Measurements from ENCODE around the gene ABCC11.

ABCC11 gene

DNA sequence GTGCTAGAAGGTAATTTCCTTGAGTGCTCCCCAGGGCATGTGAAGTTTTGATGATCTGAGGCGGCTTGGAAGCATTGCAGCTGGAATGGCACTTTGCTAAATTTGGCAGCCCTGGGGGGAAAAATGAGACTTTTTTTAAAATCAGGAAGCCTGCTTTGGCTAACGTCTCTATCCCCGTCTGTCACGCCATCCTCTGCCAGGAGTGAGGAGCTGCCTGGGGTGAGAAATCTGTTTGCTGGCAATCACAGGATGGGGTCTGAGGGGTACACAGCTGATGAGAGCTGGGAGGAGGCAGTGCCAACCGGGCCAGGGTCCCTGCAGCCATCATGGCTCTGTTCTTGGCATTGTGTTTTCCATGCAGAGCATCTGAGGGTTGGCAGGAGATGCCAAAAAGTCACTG is 93.6 kb downstream of the ABCC11 start:
- TF ChIP-seq ZNF274 (IDR thresholded peaks at IDR 0.05; ENCODE audit: low read depth, low read length), result no peak
- no peak for TF ChIP-seq YY1 (IDR thresholded peaks at IDR 0.05; ENCODE audit: insufficient read depth, insufficient read length)
- no peak for TF ChIP-seq SUZ12 (IDR thresholded peaks at IDR 0.05; ENCODE audit: extremely low read depth, insufficient read depth, insufficient read length)
- Histone ChIP-seq H3K9ac (ENCODE audit: insufficient read length, low read depth) (no peak overlapping the region), H3K36me3 (ENCODE audit: insufficient read depth, insufficient read length, low read length) (no peaks in the 10 kb centered on the region), H3K27me3 (ENCODE audit: insufficient read depth, insufficient read length) (no peaks in the 10 kb centered on the region), H3K4me3 (ENCODE audit: insufficient read length, low read depth) (no peak overlapping the region), H3K9me3 (ENCODE audit: insufficient read depth, low read length) (no peaks in the 10 kb centered on the region), H3K4me1 (ENCODE audit: insufficient read depth, insufficient read length) (peaks cover 2% of the 10 kb centered on the region)
- no peak for DNase-seq (ENCODE audit: low read depth, low spot score)

DNA sequence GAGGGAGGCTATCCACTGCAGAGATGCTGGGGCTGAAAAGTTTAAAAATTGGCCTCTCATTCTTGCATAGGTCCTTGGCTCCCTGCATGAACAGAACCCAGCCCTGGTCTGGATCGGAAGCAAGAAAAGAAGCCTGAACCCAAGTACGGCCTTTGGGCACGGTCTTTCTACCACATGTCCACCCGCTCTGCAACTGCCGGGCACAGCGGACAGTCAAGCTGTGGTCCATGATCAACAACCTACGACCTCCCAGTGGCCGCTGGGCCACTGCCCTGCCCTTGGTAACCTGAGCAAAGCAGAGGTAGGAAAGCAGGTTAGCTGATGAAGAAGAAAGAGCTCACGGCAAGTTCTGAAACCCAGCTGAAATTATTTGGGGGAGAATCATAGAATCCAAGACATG is 95.1 kb downstream of the ABCC11 start:
- H3K4me1 ChIP-seq (ENCODE audit: insufficient read depth, insufficient read length), result peaks cover 2% of the 10 kb centered on the region
- no peaks in the 10 kb centered on the region for H3K9me3 ChIP-seq (ENCODE audit: insufficient read depth, low read length)
- no peaks in the 10 kb centered on the region for H3K36me3 ChIP-seq (ENCODE audit: insufficient read depth, insufficient read length, low read length)
- no peak for DNase-seq (ENCODE audit: low read depth, low spot score)
- H3K27me3 ChIP-seq (ENCODE audit: insufficient read depth, insufficient read length), result no peaks in the 10 kb centered on the region
- no peak overlapping the region for H3K4me3 ChIP-seq (ENCODE audit: insufficient read length, low read depth)
- no peak overlapping the region for H3K9ac ChIP-seq (ENCODE audit: insufficient read length, low read depth)
- TF ChIP-seq SUZ12 (IDR thresholded peaks at IDR 0.05; ENCODE audit: extremely low read depth, insufficient read depth, insufficient read length) (no peak), ZNF274 (IDR thresholded peaks at IDR 0.05; ENCODE audit: low read depth, low read length) (no peak), YY1 (IDR thresholded peaks at IDR 0.05; ENCODE audit: insufficient read depth, insufficient read length) (no peak)

DNA sequence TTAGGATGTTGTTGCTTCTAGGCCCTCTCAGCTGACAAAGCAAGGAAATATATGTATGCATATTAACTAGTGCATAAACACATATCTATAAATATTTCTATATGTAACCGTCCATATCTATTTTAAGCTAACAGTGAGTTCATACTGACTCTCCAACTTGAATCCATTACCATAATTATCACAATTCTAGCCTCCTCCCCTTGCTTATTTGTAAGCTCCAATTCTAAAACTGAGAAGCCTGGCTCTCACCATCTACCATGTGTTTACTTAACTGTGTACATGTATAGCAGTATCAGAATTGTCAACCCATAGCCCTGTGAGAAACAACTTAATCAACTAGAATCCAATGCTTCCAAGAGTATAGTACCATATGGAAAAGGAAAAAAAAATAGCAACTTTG is 96.6 kb downstream of the ABCC11 start:
- no peak for TF ChIP-seq ZNF274 (IDR thresholded peaks at IDR 0.05; ENCODE audit: low read depth, low read length)
- TF ChIP-seq SUZ12 (IDR thresholded peaks at IDR 0.05; ENCODE audit: extremely low read depth, insufficient read depth, insufficient read length), result no peak
- TF ChIP-seq YY1 (IDR thresholded peaks at IDR 0.05; ENCODE audit: insufficient read depth, insufficient read length), result no peak
- DNase-seq (ENCODE audit: low read depth, low spot score), result no peak
- no peaks in the 10 kb centered on the region for H3K36me3 ChIP-seq (ENCODE audit: insufficient read depth, insufficient read length, low read length)

DNA sequence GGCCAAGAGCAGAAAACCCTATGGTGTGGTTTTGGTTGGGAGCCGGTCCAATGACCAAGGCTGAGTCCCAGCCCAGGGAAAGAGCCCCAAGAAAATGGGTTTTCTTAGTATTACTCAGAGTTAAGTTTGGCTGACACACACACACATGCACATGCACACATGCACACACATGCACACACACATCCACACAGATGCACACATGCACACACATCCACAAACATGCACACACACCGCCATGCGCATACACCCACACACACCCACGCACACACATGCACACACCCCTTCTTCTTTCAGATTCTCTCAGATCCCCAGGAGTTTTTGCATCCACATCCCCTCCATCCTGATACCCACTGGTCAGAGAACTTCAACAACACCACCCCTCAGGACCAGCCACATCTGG is 100.6 kb downstream of the ABCC11 start:
- no peaks in the 10 kb centered on the region for H3K27me3 ChIP-seq (ENCODE audit: insufficient read depth, insufficient read length)
- TF ChIP-seq YY1 (IDR thresholded peaks at IDR 0.05; ENCODE audit: insufficient read depth, insufficient read length) (no peak), ZNF274 (IDR thresholded peaks at IDR 0.05; ENCODE audit: low read depth, low read length) (no peak), SUZ12 (IDR thresholded peaks at IDR 0.05; ENCODE audit: extremely low read depth, insufficient read depth, insufficient read length) (no peak)
- H3K9me3 ChIP-seq (ENCODE audit: insufficient read depth, low read length), result no peaks in the 10 kb centered on the region
- H3K9ac ChIP-seq (ENCODE audit: insufficient read length, low read depth), result no peak overlapping the region
- H3K4me1 ChIP-seq (ENCODE audit: insufficient read depth, insufficient read length), result no peaks in the 10 kb centered on the region
- DNase-seq (ENCODE audit: low read depth, low spot score), result no peak
- no peak overlapping the region for H3K4me3 ChIP-seq (ENCODE audit: insufficient read length, low read depth)
- no peaks in the 10 kb centered on the region for H3K36me3 ChIP-seq (ENCODE audit: insufficient read depth, insufficient read length, low read length)

More for the DNA sequence above, 96.6 kb downstream of the ABCC11 start:
- no peaks in the 10 kb centered on the region for H3K4me1 ChIP-seq (ENCODE audit: insufficient read depth, insufficient read length)
- no peak overlapping the region for H3K4me3 ChIP-seq (ENCODE audit: insufficient read length, low read depth)
- H3K9me3 ChIP-seq (ENCODE audit: insufficient read depth, low read length), result no peaks in the 10 kb centered on the region
- no peaks in the 10 kb centered on the region for H3K27me3 ChIP-seq (ENCODE audit: insufficient read depth, insufficient read length)
- no peak overlapping the region for H3K9ac ChIP-seq (ENCODE audit: insufficient read length, low read depth)

DNA sequence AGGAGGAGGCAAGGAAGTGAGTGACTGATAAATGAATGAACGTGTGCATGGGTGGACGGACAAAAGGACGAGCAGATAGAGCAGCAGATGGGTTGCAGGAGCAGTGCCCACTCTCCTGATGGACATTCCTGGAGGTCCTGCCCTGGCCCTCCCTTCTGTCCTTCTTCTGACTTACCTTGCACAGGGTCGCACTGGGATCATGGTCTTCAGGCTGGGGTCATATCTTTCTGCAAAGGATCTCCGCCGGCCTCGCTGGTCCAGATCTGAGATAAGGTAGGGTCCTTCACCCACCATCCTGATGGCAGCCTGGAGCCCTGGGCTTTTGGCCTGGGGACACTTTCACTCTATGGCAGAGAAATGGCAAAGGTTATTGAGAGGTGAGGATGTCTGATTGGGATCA is 101.2 kb downstream of the ABCC11 start:
- no peaks in the 10 kb centered on the region for H3K27me3 ChIP-seq (ENCODE audit: insufficient read depth, insufficient read length)
- no peaks in the 10 kb centered on the region for H3K4me1 ChIP-seq (ENCODE audit: insufficient read depth, insufficient read length)
- no peak for DNase-seq (ENCODE audit: low read depth, low spot score)
- H3K36me3 ChIP-seq (ENCODE audit: insufficient read depth, insufficient read length, low read length), result no peaks in the 10 kb centered on the region
- TF ChIP-seq ZNF274 (IDR thresholded peaks at IDR 0.05; ENCODE audit: low read depth, low read length) (no peak), SUZ12 (IDR thresholded peaks at IDR 0.05; ENCODE audit: extremely low read depth, insufficient read depth, insufficient read length) (no peak), YY1 (IDR thresholded peaks at IDR 0.05; ENCODE audit: insufficient read depth, insufficient read length) (no peak)
- H3K9me3 ChIP-seq (ENCODE audit: insufficient read depth, low read length), result no peaks in the 10 kb centered on the region
- no peak overlapping the region for H3K9ac ChIP-seq (ENCODE audit: insufficient read length, low read depth)
- no peak overlapping the region for H3K4me3 ChIP-seq (ENCODE audit: insufficient read length, low read depth)

DNA sequence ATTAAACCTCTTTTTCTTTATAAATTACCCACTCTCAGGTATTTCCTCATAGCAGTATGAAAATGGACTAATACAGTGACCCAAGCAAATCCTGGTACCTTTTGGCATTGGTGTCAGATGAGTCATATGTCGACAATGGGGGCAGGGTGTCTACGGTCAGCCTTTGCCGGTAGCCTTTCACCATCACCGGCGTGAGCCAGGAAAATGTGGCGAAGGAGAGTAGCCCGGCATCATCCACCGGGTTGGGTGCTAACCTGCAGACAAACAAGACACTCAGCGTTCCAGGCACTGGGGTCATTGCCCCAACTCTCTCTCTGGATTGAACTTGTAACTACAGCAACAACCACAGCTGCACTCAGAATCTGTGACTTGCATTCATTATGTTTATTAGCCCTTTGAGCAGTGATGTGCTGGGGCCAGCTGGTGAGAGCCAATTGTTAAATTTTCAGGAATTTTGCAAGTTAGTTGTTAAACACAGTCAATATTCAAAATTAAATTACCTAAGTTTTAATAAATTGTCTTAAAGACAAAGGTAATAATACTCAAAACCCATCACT is 103.4 kb downstream of the ABCC11 start:
- Histone ChIP-seq H3K4me1 (ENCODE audit: insufficient read depth, insufficient read length) (no peaks in the 10 kb centered on the region), H3K4me3 (ENCODE audit: insufficient read length, low read depth) (no peak overlapping the region), H3K27me3 (ENCODE audit: insufficient read depth, insufficient read length) (no peaks in the 10 kb centered on the region), H3K36me3 (ENCODE audit: insufficient read depth, insufficient read length, low read length) (no peaks in the 10 kb centered on the region), H3K9me3 (ENCODE audit: insufficient read depth, low read length) (no peaks in the 10 kb centered on the region), H3K9ac (ENCODE audit: insufficient read length, low read depth) (no peak overlapping the region)
- no peak for DNase-seq (ENCODE audit: low read depth, low spot score)
- no peak for TF ChIP-seq SUZ12 (IDR thresholded peaks at IDR 0.05; ENCODE audit: extremely low read depth, insufficient read depth, insufficient read length)
- no peak for TF ChIP-seq ZNF274 (IDR thresholded peaks at IDR 0.05; ENCODE audit: low read depth, low read length)
- TF ChIP-seq YY1 (IDR thresholded peaks at IDR 0.05; ENCODE audit: insufficient read depth, insufficient read length), result no peak

DNA sequence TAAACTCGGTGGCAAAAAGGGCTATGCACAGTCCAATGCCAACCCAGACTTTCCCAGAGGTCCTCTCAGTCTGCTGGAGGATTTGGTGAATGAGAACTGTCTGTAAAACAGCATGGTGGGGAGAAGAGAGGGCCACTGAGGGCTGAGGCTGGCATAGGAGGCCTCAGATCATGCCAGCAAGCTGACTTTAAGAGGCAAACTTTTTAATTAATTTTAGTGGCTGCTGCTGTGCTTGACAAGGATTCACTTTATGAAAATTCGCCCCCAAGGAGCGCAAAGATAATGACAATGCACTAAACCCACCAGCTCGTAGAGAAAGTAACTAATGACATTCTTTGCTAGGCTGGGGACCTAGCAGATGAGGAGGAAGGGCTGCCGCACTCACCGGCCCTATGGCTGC is 106.5 kb downstream of the ABCC11 start:
- no peak for DNase-seq (ENCODE audit: low read depth, low spot score)
- H3K4me1 ChIP-seq (ENCODE audit: insufficient read depth, insufficient read length), result no peaks in the 10 kb centered on the region
- no peak overlapping the region for H3K4me3 ChIP-seq (ENCODE audit: insufficient read length, low read depth)
- H3K9me3 ChIP-seq (ENCODE audit: insufficient read depth, low read length), result no peaks in the 10 kb centered on the region
- no peaks in the 10 kb centered on the region for H3K36me3 ChIP-seq (ENCODE audit: insufficient read depth, insufficient read length, low read length)
- no peak for TF ChIP-seq YY1 (IDR thresholded peaks at IDR 0.05; ENCODE audit: insufficient read depth, insufficient read length)
- no peak for TF ChIP-seq SUZ12 (IDR thresholded peaks at IDR 0.05; ENCODE audit: extremely low read depth, insufficient read depth, insufficient read length)
- no peak for TF ChIP-seq ZNF274 (IDR thresholded peaks at IDR 0.05; ENCODE audit: low read depth, low read length)
- no peak overlapping the region for H3K9ac ChIP-seq (ENCODE audit: insufficient read length, low read depth)
- H3K27me3 ChIP-seq (ENCODE audit: insufficient read depth, insufficient read length), result no peaks in the 10 kb centered on the region

All from NT2/D1 (cell line).